RCC 7860 (cell line): Measurements from ENCODE around the gene AS3MT.
"Not testable (repeated sequence)": the region's sequence is repeated elsewhere in the genome, so short reads cannot be mapped to it uniquely, and the experiment has no call there.

Source experiments
- DNase-seq: peaks from one replicate; pipeline ENCODE4 v3.0.0-alpha.2; 2015; ENCODE audit warnings: low spot score
- FAIRE-seq: peaks from 2 replicates; lab custom pipeline; 2012; peaks lifted over from hg19 to GRCh38; lab: Jason Lieb, UNC

The AS3MT gene

GRCh38 chr10:102869258-102870198 is at the start of gene AS3MT:
Gene AS3MT, plus strand, starts transcription at chr10:102869470. Its CDS starts 123 bp downstream, at chr10:102869593.
- FAIRE-seq: no peak
- no peak for DNase-seq

DNA sequence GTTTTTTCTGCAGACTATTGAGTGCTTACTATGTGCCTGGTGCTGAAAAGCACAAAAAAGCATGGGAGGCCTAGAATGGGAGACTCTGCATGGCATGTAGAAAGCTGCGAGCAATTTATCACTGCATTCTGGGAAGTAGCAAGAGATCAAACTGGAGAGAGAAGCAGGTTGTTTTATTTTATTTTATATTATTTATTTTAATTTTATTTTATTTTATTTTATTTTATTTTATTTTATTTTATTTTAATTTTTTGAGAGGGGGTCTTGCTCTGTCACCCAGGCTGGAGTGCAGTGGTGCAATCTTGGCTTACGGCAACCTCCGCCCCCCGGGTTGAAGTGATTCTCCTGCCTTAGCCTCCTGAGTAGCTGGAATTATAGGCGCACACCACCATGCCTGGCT is 49.3 kb upstream of the AS3MT start:
- FAIRE-seq, DNase-seq: not testable (repeated sequence)

DNA sequence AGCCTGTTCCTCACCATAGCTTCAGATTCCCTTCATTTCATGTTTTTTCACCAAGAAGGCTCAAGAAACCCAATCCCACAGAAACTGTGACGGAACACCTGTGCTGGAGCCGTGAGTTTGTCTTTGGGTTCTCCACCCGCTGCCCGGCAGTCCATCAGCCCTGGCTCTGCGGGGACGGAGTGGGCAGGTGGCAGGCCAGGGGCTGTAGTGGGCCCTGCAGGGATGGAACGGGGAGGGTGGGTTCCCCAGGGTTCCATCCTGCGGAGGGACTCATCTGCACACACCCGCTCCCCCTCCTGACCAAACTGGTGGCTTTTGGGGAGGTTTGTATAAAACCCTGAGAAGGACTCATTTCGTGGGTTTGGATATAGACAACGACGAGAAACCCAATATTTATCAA is 47.0 kb upstream of the AS3MT start:
- DNase-seq (no peak), FAIRE-seq (no peak)

DNA sequence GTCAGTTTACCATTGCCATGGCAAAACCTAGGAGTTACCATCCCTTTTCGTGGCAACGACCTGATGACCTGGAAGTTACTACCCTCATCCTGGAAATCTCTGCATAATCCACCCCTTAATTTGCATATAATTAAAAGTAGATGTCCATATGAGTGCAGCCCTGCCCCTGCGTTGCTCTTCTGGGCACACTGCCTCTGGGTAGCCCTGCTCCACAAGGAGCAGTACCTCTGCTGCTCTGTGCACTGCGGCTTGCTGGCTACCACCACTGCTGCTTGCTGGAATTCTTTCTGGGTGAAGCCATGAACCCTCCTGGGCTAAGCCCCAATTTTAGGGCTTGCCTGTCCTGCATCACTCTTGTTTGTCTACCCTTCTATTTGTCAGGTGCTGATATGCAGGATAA is 44.6 kb upstream of the AS3MT start:
- no peak for FAIRE-seq
- no peak for DNase-seq

GRCh38 chr10:102826148-102826796 is 43.0 kb upstream of the AS3MT start:
- DNase-seq (no peak), FAIRE-seq (no peak)

DNA sequence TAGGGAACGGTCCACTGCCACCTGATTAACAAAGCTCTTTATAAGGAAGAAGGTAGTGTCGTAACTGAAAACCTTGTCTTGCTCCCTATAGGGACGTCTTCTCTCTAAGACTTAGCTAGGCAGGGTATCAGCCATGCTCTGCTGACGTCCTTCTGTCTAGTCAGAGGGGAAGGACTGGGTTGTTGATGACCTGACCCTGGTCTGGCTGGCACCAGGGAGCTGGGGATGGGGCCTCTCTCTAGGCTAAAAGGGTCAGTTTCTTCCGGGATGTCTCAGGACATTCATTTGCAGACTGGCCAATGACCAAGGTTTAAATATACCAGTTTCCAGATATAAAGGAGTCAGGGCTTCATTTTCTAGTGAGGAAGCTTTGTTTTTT is 41.7 kb upstream of the AS3MT start:
- FAIRE-seq: no peak
- no peak for DNase-seq

GRCh38 chr10:102831322-102832071 is 37.8 kb upstream of the AS3MT start:
- FAIRE-seq (no peak), DNase-seq (no peak)

DNA sequence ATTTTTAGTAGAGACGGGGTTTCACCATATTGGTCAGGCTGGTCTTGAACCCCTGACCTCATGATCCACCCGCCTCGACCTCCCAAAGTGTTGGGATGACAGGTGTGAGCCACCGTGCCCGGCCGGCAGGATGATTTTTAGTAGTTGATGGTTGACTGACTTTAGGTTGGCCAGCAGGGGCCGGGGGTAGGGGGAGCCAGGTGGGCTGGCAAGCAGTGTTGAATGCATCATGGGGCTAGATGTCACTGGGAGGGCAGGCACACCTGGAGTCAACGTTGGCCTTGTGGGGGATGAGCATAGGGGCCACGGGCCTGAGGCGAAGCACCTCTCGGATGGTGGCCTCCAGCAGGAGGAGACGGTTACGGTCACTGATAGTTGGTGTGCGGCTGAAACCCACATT is 37.0 kb upstream of the AS3MT start:
- FAIRE-seq: no peak
- DNase-seq: no peak

DNA sequence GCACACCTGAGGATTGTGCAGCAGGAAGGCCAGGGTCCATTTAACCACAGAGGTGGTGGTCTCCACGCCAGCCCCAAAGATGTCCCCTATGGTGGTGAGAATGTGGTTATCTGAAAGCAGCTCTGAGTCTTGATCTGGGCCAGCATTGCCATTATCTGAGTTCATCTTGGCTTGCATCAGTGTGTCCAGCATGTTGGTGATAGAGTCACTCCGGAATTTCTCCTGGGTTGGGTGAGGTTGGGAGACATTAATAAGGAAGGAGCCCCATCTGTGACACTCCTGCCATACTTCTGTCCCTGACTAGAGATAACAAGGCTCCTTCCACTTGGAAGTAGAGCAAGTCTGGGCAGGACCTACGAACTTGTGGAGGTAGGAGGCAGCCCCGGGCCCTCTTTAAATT is 36.3 kb upstream of the AS3MT start:
- DNase-seq (no peak), FAIRE-seq (no peak)

DNA sequence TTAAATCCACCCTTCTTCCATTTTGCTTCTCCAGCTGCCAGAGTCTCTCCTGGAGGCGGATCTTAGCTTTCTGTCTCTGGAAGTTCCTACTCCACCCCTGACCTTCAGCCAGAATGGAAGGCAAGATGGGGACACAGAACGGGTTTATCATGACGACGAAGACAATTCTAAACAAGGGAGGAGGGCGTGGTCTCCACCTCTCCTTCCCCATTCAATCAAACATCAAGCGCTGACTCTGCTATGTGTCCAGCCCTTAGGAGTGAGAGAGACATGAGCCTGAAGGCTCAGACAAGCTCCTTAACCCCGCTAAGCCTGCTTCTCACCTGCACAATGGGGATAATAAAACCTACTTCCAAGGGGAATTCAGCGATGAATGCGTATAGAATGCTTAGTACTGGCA is 35.1 kb upstream of the AS3MT start:
- no peak for DNase-seq
- FAIRE-seq: no peak

- FAIRE-seq (no peak), DNase-seq (peak; percentile 43)
These were observed 34.2 kb upstream of the AS3MT start for GRCh38 chr10:102835007-102835482.

DNA sequence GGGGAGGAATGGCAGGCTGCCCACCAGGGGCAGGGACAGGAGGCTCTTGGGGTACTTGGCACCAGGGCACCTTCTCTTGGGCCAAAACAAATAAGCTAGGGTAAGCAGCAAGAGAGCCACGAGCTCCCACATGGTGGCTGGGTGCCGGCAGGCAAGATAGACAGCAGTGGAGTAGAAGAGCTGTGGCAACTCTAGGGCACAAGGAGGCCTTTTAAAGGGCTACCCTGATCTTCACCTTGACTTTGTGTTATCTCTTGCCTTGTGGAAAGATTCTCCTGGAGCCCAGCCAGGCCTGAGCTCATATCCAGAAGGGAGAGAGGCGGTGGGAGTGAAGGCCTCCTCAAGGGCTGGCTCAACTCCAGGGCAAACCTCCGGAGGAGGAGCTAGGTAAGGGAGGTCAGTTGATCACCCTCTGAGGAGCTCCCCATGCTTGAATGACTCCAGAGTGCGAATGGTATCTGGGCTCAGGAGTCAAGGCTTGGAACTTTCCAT is 32.0 kb upstream of the AS3MT start, which contains the start of gene CYP17A1:
Gene CYP17A1, minus strand, starts transcription at position 184 of the 492 bp plus-strand sequence. Its CDS starts 52 bp downstream, at position 132.
- DNase-seq: peak; percentile 58
- FAIRE-seq: no peak

DNA sequence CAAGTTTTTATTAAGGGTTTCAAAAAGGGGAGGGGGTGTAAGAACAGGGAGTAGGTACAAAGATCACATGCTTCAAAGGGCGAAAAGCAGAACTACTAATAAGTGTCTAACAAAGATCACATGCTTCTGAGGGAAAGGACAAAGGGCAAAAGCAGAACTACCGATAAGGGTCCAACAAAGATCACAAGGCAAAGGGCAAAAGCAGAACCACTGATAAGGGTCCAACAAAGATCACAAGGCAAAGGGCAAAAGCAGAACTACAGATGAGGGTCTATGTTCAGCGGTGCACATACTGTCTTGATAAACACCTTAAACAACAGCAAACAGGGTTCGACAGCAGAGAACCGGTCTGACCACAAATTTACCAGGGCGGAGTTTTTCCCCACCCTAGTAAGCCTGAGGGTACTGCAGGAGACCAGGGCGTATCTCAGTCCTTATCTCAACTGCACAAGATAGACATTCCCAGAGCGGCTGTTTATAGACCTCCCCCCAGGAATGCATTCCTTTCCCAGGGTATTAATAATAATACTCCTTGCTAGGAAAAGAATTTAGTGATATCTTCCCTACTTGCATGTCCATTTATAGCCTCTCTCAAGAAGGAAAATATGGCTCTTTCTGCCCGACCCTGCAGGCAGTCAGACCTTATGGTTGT is 30.9 kb upstream of the AS3MT start:
- not testable (repeated sequence) for FAIRE-seq, DNase-seq

DNA sequence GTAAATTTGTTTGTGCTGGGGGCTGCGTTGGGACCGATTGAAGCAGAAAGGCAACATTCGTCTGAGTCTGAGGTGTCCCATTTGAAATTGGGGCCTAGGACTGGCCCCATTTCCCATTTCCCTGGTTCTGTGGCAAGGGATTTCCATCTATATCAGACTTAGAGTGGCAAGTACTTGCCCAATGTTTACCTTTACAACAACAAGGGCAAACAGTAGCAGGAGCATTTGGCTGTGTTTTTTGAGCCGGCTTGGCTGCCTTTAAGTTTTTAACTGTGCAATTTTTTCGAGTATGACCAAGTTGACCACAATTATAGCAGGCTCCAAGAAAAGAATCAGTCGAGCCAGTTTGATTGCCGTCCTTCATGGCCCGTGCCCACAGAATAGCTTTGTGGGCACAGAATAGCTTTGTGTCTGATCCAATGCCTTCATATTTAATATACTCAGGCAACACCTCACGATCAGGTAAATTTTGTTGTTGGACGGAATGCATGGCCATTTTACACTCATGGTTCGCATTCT is 27.4 kb upstream of the AS3MT start:
- no peak for FAIRE-seq
- DNase-seq: no peak

GRCh38 chr10:102843139-102843538 is 26.1 kb upstream of the AS3MT start:
- FAIRE-seq, DNase-seq: not testable (repeated sequence)

DNA sequence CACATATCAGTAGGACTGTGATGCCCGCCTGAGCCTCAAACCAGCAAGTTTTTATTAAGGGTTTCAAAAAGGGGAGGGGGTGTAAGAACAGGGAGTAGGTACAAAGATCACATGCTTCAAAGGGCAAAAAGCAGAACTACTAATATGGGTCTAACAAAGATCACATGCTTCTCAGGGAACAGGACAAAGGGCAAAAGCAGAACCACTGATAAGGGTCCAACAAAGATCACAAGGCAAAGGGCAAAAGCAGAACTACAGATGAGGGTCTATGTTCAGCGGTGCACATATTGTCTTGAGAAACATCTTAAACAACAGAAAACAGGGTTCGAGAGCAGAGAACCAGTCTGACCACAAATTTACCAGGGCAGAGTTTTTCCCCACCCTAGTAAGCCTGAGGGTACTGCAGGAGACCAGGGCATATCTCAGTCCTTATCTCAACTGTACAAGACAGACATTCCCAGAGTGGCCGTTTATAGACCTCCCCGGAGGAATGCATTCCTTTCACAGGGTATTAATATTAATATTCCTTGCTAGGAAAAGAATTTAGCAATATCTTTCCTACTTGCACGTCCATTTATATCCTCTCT is 25.0 kb upstream of the AS3MT start:
- not testable (repeated sequence) for FAIRE-seq, DNase-seq

- DNase-seq: no peak
- no peak for FAIRE-seq
These were observed 23.8 kb upstream of the AS3MT start for GRCh38 chr10:102845352-102845902.

GRCh38 chr10:102850025-102850518 is 19.2 kb upstream of the AS3MT start:
- no peak for DNase-seq

GRCh38 chr10:102853237-102853636 is 16.0 kb upstream of the AS3MT start:
- FAIRE-seq, DNase-seq: not testable (repeated sequence)

More at GRCh38 chr10:102850025-102850518, 19.2 kb upstream of the AS3MT start:
- FAIRE-seq: no peak
